HepG2 (cell line): ENCODE data around the gene TNIP3. TPM values are rescaled to one million over a fixed set of nuclear protein-coding genes. Genes with fewer than 3 reads are reported as not detected.

ENCODE experiments used
- ATAC-seq: fragments of 200-7000 bp; cut with Tn5 transposase; 3 replicates; pipeline ENCODE4 v1.9.1; 2020; ENCODE audit warnings: mild to moderate bottlenecking, moderate library complexity
- BruUV-seq: library from RNA; stranded (reverse); fragments of 400-500 nt; replicated peaks from 2 replicates; lab custom pipeline; 2021; lab: Mats Ljungman, UMichigan
- CTCF ChIA-PET: fragments of 300-600 bp; formaldehyde crosslinking; extraction: SDS; loops from one replicate; lab custom pipeline; 2021; ENCODE audit warnings: low total read pairs, inconsistent platforms, low intra/inter-chr PET ratio; lab: Yijun Ruan, JAX
- POLR2A ChIA-PET: fragments of 350-600 bp; sonication (Branson Sonifier 250); formaldehyde crosslinking; loops from one replicate; lab custom pipeline; 2020; ENCODE audit warnings: antibody characterized with exemption, inconsistent platforms; lab: Yijun Ruan, JAX
- DNase-seq: peaks from one replicate; pipeline ENCODE4 v3.0.0-alpha.2; 2015; ENCODE audit warnings: low spot score
- FAIRE-seq: peaks from 3 replicates; lab custom pipeline; 2011; peaks lifted over from hg19 to GRCh38; lab: Jason Lieb, UNC
- H2AFZ ChIP-seq: one replicate; pipeline ENCODE4 v1.6.1; 2011; ENCODE audit warnings: low read length, inconsistent platforms
- H3K27ac ChIP-seq: fragments of 300-600 bp; 3 replicates; pipeline ENCODE4 v1.8.0; 2011; ENCODE audit warnings: mixed run types, mild to moderate bottlenecking, mixed read lengths, low read length, inconsistent platforms; ENCODE audit not compliant: insufficient read depth; ENCODE audit errors: extremely low read length
- H3K27me3 ChIP-seq, 2 experiments: fragments of 200-600 bp in 1 of 2; 2 replicates in 1 of 2; 3 replicates in 1 of 2; pipeline versions ENCODE4 v1.6.0 to v1.8.0; 2011; ENCODE audit warnings: low read length in 2 of 2, mild to moderate bottlenecking in 2 of 2, moderate library complexity in 2 of 2, inconsistent platforms in 1 of 2; ENCODE audit not compliant: insufficient read depth in 2 of 2, control insufficient read depth in 1 of 2
- H3K36me3 ChIP-seq, 2 experiments: fragments of 200-600 bp in 1 of 2; replicated peaks in 1 of 2; 2 replicates in 1 of 2; 3 replicates in 1 of 2; pipeline versions ENCODE4 v1.5.1 to v1.8.0; 2011; ENCODE audit warnings: low read length in 2 of 2, inconsistent platforms in 1 of 2; ENCODE audit not compliant: insufficient read depth in 2 of 2, control insufficient read depth in 1 of 2
- H3K4me1 ChIP-seq: 2 replicates; pipeline ENCODE4 v1.5.1; 2012; ENCODE audit warnings: low read length, inconsistent platforms; ENCODE audit not compliant: insufficient read depth
- H3K4me2 ChIP-seq: 2 replicates; pipeline ENCODE4 v1.6.0; 2011; ENCODE audit warnings: low read depth, low read length, inconsistent platforms
- H3K4me3 ChIP-seq, 3 experiments: fragments of 200-600 bp in 1 of 3; sonication (generic), shearing (Covaris generic) in 1 of 3; replicated peaks in 1 of 3; 2 replicates each; pipeline ENCODE4 v1.5.1; 2011 to 2016; ENCODE audit warnings: low read length in 3 of 3, inconsistent platforms in 2 of 3, low read depth in 2 of 3, mild to moderate bottlenecking in 2 of 3, control low read depth in 1 of 3, mixed read lengths in 1 of 3; ENCODE audit not compliant: insufficient read depth in 1 of 3
- H3K79me2 ChIP-seq: one replicate; pipeline ENCODE4 v1.6.1; 2011; ENCODE audit warnings: low read length, inconsistent platforms; ENCODE audit not compliant: insufficient read depth
- H3K9ac ChIP-seq: 2 replicates; pipeline ENCODE4 v1.6.0; 2011; ENCODE audit warnings: mild to moderate bottlenecking, low read depth, low read length, inconsistent platforms; ENCODE audit not compliant: insufficient read depth
- H3K9me3 ChIP-seq: 2 replicates; pipeline ENCODE4 v1.5.1; 2012; ENCODE audit warnings: mild to moderate bottlenecking, low read length
- H4K20me1 ChIP-seq: 2 replicates; pipeline ENCODE4 v1.6.0; 2011; ENCODE audit warnings: inconsistent platforms, mild to moderate bottlenecking, low read length, moderate library complexity; ENCODE audit not compliant: insufficient read depth
- ARID5B ChIP-seq: IDR thresholded peaks from 2 replicates; pipeline ENCODE4 v1.4.0; 2020; ENCODE audit warnings: mild to moderate bottlenecking, missing genetic modification reagents
- CSRNP1 ChIP-seq: sonication (generic); formaldehyde crosslinking; IDR thresholded peaks from 2 replicates; pipeline ENCODE4 v1.8.1; 2023; ENCODE audit warnings: mild to moderate bottlenecking, missing genetic modification reagents
- FOXP1 ChIP-seq, 2 experiments: fragments of 450-650 bp in 1 of 2; IDR thresholded peaks; 2 replicates each; pipeline ENCODE4 v1.6.1; 2017 to 2018; ENCODE audit warnings: antibody characterized with exemption in 1 of 2
- PAX8 ChIP-seq: sonication (generic); formaldehyde crosslinking; IDR thresholded peaks from 2 replicates; pipeline ENCODE4 v1.8.0; 2022; ENCODE audit warnings: mild to moderate bottlenecking, missing genetic modification reagents, borderline replicate concordance
- SMAD9 ChIP-seq: sonication (generic); formaldehyde crosslinking; IDR thresholded peaks from 2 replicates; pipeline ENCODE4 v1.5.1; 2020; ENCODE audit warnings: mild to moderate bottlenecking, missing genetic modification reagents
- TGIF2 ChIP-seq: IDR thresholded peaks from 2 replicates; pipeline ENCODE4 v1.6.1; 2016; ENCODE audit warnings: control low read depth, missing compliant biosample characterization
- THAP11 ChIP-seq: IDR thresholded peaks from 2 replicates; pipeline ENCODE4 v1.6.1; 2016; ENCODE audit warnings: missing biosample characterization, missing genetic modification reagents
- ZIK1 ChIP-seq: sonication (generic); formaldehyde crosslinking; IDR thresholded peaks from 2 replicates; pipeline ENCODE4 v1.5.0; 2020; ENCODE audit warnings: mild to moderate bottlenecking, low read depth, missing genetic modification reagents, borderline replicate concordance
- ZNF530 ChIP-seq: sonication (generic); formaldehyde crosslinking; IDR thresholded peaks from 2 replicates; pipeline ENCODE4 v1.5.0; 2020; ENCODE audit warnings: low read depth, mild to moderate bottlenecking, missing genetic modification reagents
- ZNF574 ChIP-seq: sonication (generic); formaldehyde crosslinking; IDR thresholded peaks from 2 replicates; pipeline ENCODE4 v1.4.0; 2020; ENCODE audit warnings: missing genetic modification reagents
- ZNF687 ChIP-seq: sonication (generic); formaldehyde crosslinking; IDR thresholded peaks from 2 replicates; pipeline ENCODE4 v1.5.1; 2020; ENCODE audit warnings: mild to moderate bottlenecking, missing genetic modification reagents, moderate library complexity
- ZNF747 ChIP-seq: sonication (generic); formaldehyde crosslinking; IDR thresholded peaks from 2 replicates; pipeline ENCODE4 v1.8.1; 2023; ENCODE audit warnings: missing genetic modification reagents, mild to moderate bottlenecking, borderline replicate concordance
- in situ Hi-C: cut with HindIII; loops from 2 replicates; pipeline ENCODE4 v1.10.0; 2017; ENCODE audit warnings: low pct_unique_long_range_greater_than_20kb; ENCODE audit not compliant: extremely low pct_ligation_motif_present
- intact Hi-C: fragments of 100-400 bp; cut with micrococcal nuclease; formaldehyde crosslinking; loops from one replicate; pipeline ENCODE4 v1.10.0; 2022; ENCODE audit not compliant: unreplicated experiment
- polyA plus RNA-seq, 8 experiments: library from polyadenylated mRNA; depleted of rRNA in 3 of 8; stranded (reverse) in 7 of 8; unstranded in 1 of 8; fragments of >200 nt; fragmentation: Illumina TruSeq in 4 of 8; extraction: Trizol in 4 of 8; gene quantifications; 2 replicates each; pipeline versions ENCODE4 v1.2.1 to v1.2.3, GENCODE V29; 2011 to 2016; ENCODE audit warnings: low read depth in 4 of 8, missing spikeins in 1 of 8, mixed read lengths in 1 of 8; ENCODE audit not compliant: insufficient read depth in 1 of 8
- total RNA-seq, 5 experiments: library from RNA; depleted of rRNA; stranded (reverse); fragments of >200 nt; fragmentation: Illumina TruSeq; extraction: Trizol; gene quantifications; 2 replicates each; pipeline ENCODE4 v1.2.3, GENCODE V29; 2016; ENCODE audit warnings: low read depth in 1 of 5

Gene TNIP3
- total and polyA plus RNA-seq, 2 of the 13 experiments (the other 11 are each of a cell fraction or from before 2014, with no cell fraction given) = not detected

GRCh38 chr4:121093261-121093660 lies 70.9 kb downstream of the TNIP3 start:
- Histone ChIP-seq H3K79me2 (no peaks in the 10 kb centered on the region), H3K36me3 (no peaks in the 10 kb centered on the region), H4K20me1 (no peaks in the 10 kb centered on the region), H3K27ac (no peak overlapping the region), H3K4me3 (no peak overlapping the region), H3K4me2 (no peak overlapping the region), H3K9ac (no peak overlapping the region), H2AFZ (no peak overlapping the region), H3K9me3 (no peaks in the 10 kb centered on the region), H3K4me1 (no peaks in the 10 kb centered on the region), H3K27me3 (no peaks in the 10 kb centered on the region)
- DNase-seq = no peak
- no peak for FAIRE-seq
- intact Hi-C loops (no loop called here), in situ Hi-C loops (loop anchor here (10.0 kb wide), 1 partner anchor 938 kb away; no protein-coding TSS in a partner anchor)
- CTCF ChIA-PET = no interaction called here
- BruUV-seq = no TSS peak
- ATAC-seq = no peak
- POLR2A ChIA-PET = no interaction called here
- TF ChIP-seq FOXP1 (IDR thresholded peaks at IDR 0.05) (no peak), FOXP1 (CRISPR knock-in tag; IDR thresholded peaks at IDR 0.05) (no peak), ZIK1 (CRISPR knock-in tag) (no peak), CSRNP1 (CRISPR knock-in tag) (no peak), ZNF687 (CRISPR knock-in tag) (no peak), TGIF2 (CRISPR knock-in tag) (no peak), ZNF530 (CRISPR knock-in tag) (no peak), THAP11 (CRISPR knock-in tag) (no peak), ZNF574 (CRISPR knock-in tag) (no peak), SMAD9 (CRISPR knock-in tag) (no peak), ARID5B (CRISPR knock-in tag) (no peak), PAX8 (CRISPR knock-in tag) (no peak), ZNF747 (CRISPR knock-in tag) (no peak)
